ENCODE data around the gene TBXT. TPM values are rescaled to one million over a fixed set of nuclear protein-coding genes. Genes with fewer than 3 reads are reported as not detected.

Gene TBXT
- total and polyA plus RNA-seq, 9 of the 15 experiments (the other 6 are each of a cell fraction or from before 2014, with no cell fraction given), result not detected

GRCh38 chr6:166207284-166207561, 39.6 kb upstream of the TBXT start (continued):
- TF ChIP-seq USF1 (CRISPR knock-in tag; IDR thresholded peaks at IDR 0.05) (no peak), KLF1 (tag; IDR thresholded peaks at IDR 0.05) (no peak)

GRCh38 chr6:166206510-166207283, 39.0 kb upstream of the TBXT start:
- ChIA-PET CTCF (ENCODE audit: low intra/inter-chr PET ratio) (no interaction called here), POLR2A (no interaction called here)
- intact Hi-C loops (cut with micrococcal nuclease) (no loop called here), in situ Hi-C loops (cut with MboI) (no loop called here)
- ATAC-seq (peak; percentile 61), FAIRE-seq (no peak), DNase-seq (ENCODE audit: extremely low read depth in 1 of 4, low spot score in 3 of 4) (peak in 1 of 4 experiments; percentile 11)
- TF ChIP-seq NFIC (IDR thresholded peaks at IDR 0.05) (0 out of 2 replicates have a peak, but pooled peaks have one; percentile 21), CHD2 (IDR thresholded peaks at IDR 0.05; ENCODE audit: low read depth, low read length) (peak; percentile 80), RNF2 (IDR thresholded peaks at IDR 0.05) (peak; percentile 63; the same call in 1 of the 2 replicates), E4F1 (CRISPR knock-in tag; IDR thresholded peaks at IDR 0.05; ENCODE audit: borderline replicate concordance) (no peak), HLTF (IDR thresholded peaks at IDR 0.05) (no peak)
- Histone ChIP-seq H3K79me2 (ENCODE audit: control insufficient read depth, insufficient read depth, low read length) (no peaks in the 10 kb centered on the region), H3K4me1 (replicated peaks in 1 of 2; ENCODE audit: control insufficient read depth in 2 of 2, insufficient read depth in 2 of 2, low read length in 2 of 2) (no peaks in the 10 kb centered on the region), H3K9me3 (replicated peaks; ENCODE audit: control insufficient read depth, insufficient read depth, low read depth, low read length) (no peaks in the 10 kb centered on the region), H3K36me3 (ENCODE audit: control insufficient read depth, insufficient read depth, low read length) (no peaks in the 10 kb centered on the region), H4K20me1 (replicated peaks; ENCODE audit: control insufficient read depth, insufficient read depth, low read length) (peaks cover 3% of the 10 kb centered on the region; the same call in 1 of the 2 replicates), H3K4me3 (no peak overlapping the region), H3K9ac (ENCODE audit: insufficient read depth in 1 of 2, low read depth in 2 of 2, low read length in 2 of 2) (no peak overlapping the region), H2AFZ (ENCODE audit: low read depth, low read length) (no peak overlapping the region), H3K27me3 (ENCODE audit: control insufficient read depth in 2 of 2, insufficient read depth in 2 of 2, low read length in 2 of 2) (peaks cover 33 to 47% of the 10 kb centered on the region in 2 experiments), H3K4me2 (ENCODE audit: insufficient read depth, low read length) (no peak overlapping the region; the same call in 1 of the 2 replicates), H3K27ac (ENCODE audit: extremely low read depth, low read depth, low read length) (no peak overlapping the region), H3K9me1 (ENCODE audit: control insufficient read depth, insufficient read depth, low read length) (no peaks in the 10 kb centered on the region)
- no TSS peak for BruUV-seq (replicated peaks)
- 2% methylated on average over 8 of the region's 8 CpGs for WGBS (ENCODE audit: insufficient coverage, low coverage, missing lambda C conversion rate)

Measured in K562 (cell line).